Natural killer cell (primary cell): ENCODE measurements around the gene MAVS. TPM values are rescaled to one million over a fixed set of nuclear protein-coding genes. Genes with fewer than 3 reads are reported as not detected.

ENCODE experiments used
- ATAC-seq, 3 donors: fragments of 150-1000 bp in 2 of 3; fragments of 200-7000 bp in 1 of 3; cut with Tn5 transposase; 1 replicate in 1 of 3; 2 replicates in 2 of 3; pipeline ENCODE4 v1.10.0; 2021; ENCODE audit warnings: mild to moderate bottlenecking in 2 of 3, moderate library complexity in 2 of 3
- DNase-seq, 2 donors: peaks; one replicate each; pipeline versions ENCODE4 v3.0.0 to v3.0.0-alpha.2; 2013 to 2021; ENCODE audit warnings: mixed read lengths in 1 of 2
- H3K27ac ChIP-seq: one replicate; pipeline ENCODE4 v1.5.1; 2013; ENCODE audit warnings: mild to moderate bottlenecking, low read length
- H3K27me3 ChIP-seq: one replicate; pipeline ENCODE4 v1.6.1; 2013; ENCODE audit warnings: low read length; ENCODE audit not compliant: control insufficient read depth, insufficient read depth
- H3K36me3 ChIP-seq: one replicate; pipeline ENCODE4 v1.6.1; 2013; ENCODE audit warnings: low read length; ENCODE audit not compliant: control insufficient read depth, insufficient read depth
- H3K4me1 ChIP-seq: one replicate; pipeline ENCODE4 v1.6.1; 2013; ENCODE audit warnings: low read length; ENCODE audit not compliant: control insufficient read depth, insufficient read depth
- H3K4me3 ChIP-seq: one replicate; pipeline ENCODE4 v1.5.1; 2013; ENCODE audit warnings: low read length
- H3K9me3 ChIP-seq: one replicate; pipeline ENCODE4 v1.6.1; 2013; ENCODE audit warnings: low read length; ENCODE audit not compliant: control insufficient read depth, insufficient read depth
- H3K27ac Mint-ChIP-seq, 2 donors: one replicate each; pipeline ENCODE4 v1.8.0; 2022; ENCODE audit warnings: mild to moderate bottlenecking in 2 of 2, mixed read lengths in 2 of 2, moderate library complexity in 1 of 2
- H3K27me3 Mint-ChIP-seq, 2 donors: one replicate each; pipeline ENCODE4 v1.8.0; 2022; ENCODE audit warnings: low read depth in 2 of 2, mixed read lengths in 2 of 2
- H3K36me3 Mint-ChIP-seq: one replicate; pipeline ENCODE4 v1.8.0; 2022; ENCODE audit warnings: mixed read lengths
- H3K4me1 Mint-ChIP-seq, 2 donors: one replicate each; pipeline ENCODE4 v1.8.0; 2022; ENCODE audit warnings: mixed read lengths in 2 of 2
- H3K4me3 Mint-ChIP-seq: one replicate; pipeline ENCODE4 v1.8.0; 2022; ENCODE audit warnings: mild to moderate bottlenecking, moderate library complexity, mixed read lengths
- H3K9me3 Mint-ChIP-seq, 2 donors: one replicate each; pipeline ENCODE4 v1.8.0; 2022; ENCODE audit warnings: mixed read lengths in 2 of 2
- CTCF ChIP-seq: fragments of 200-600 bp; IDR thresholded peaks from one replicate; pipeline ENCODE4 v1.8.0; 2022; ENCODE audit warnings: antibody characterized with exemption
- WGBS: methylation state at CpG from one replicate; pipeline ENCODE4 v1.1.7; 2013; ENCODE audit warnings: missing lambda C conversion rate; ENCODE audit not compliant: insufficient coverage; 5-methylcytosine and 5-hydroxymethylcytosine counted together
- intact Hi-C: fragments of 100-400 bp; cut with micrococcal nuclease; formaldehyde crosslinking; loops from one replicate; pipeline ENCODE4 v1.14.2; 2022
- total RNA-seq, 4 donors: library from RNA; stranded (reverse); fragments of 120-200 nt in 1 of 4; gene quantifications; one replicate each; pipeline versions ENCODE4 v1.2.3 to v1.2.4, GENCODE V29; 2013 to 2022

Gene MAVS
- total RNA-seq, 3 donors from 2014 or later (not counting 1 experiment from before 2014, with no cell fraction given) = 23.1 to 30.8 (median 26.4) TPM

DNA sequence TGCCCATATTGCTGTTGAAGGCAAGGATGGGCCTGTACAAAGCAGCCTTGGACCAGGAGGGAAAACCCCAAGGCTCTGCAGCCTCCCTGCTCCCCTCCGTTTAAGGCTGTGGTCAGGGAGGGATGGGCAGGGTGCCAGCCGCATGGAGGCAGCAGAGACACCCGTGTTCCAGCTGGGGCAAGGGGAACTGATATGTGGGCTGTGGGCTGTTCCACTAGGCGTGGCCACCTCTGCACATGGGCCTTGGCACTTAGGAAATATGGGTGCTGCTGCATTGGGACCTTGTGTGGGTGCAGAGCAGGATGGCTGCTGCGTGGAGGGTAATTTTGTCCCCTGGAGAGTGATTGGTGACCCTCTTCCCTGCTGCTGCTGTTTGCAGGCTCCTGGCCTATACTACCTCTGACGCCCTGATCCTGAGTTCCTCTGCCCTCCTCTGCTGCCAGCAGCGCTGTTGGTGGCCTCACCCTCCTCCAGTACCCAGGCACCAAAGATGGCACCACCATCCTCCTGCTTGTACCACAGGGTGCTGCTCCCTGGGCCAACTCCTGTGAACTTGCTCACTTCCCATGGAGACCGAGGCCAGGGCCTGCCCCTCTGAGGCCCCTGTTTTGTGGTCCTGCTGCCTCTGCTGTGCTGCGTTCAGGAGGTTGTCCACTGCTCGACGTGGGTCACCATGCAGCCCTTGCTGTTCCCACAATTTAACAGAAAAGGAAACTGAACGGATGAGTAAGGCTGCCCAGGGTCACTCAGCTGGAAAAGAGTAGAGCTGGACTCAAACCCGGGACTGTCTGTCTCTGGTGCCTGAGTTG is 77.9 kb downstream of the MAVS start:
- H3K4me3 ChIP-seq = no peak overlapping the region
- no peak overlapping the region for H3K27ac ChIP-seq
- peaks cover 44% of the 10 kb centered on the region for H3K36me3 ChIP-seq
- Mint-ChIP-seq H3K9me3 (no peaks in the 10 kb centered on the region), H3K36me3 (peaks cover 1% of the 10 kb centered on the region), H3K27me3 (no peaks in the 10 kb centered on the region), H3K4me3 (no peak overlapping the region), H3K27ac (peak overlapping the region; percentile 75 to 88), H3K4me1 (peaks cover 57 to 64% of the 10 kb centered on the region in 2 donors)
- peak in 1 of 2 donors; percentile 46 for DNase-seq
- no peak for TF ChIP-seq CTCF
- H3K9me3 ChIP-seq = no peaks in the 10 kb centered on the region
- H3K4me1 ChIP-seq = peaks cover 53% of the 10 kb centered on the region
- no peaks in the 10 kb centered on the region for H3K27me3 ChIP-seq
- intact Hi-C loops = no loop called here
- WGBS = 69% methylated on average over 13 of the region's 13 CpGs
- peak in 2 of 3 donors; percentile 35 to 43 for ATAC-seq

- Histone ChIP-seq H3K4me1 (peaks cover 54% of the 10 kb centered on the region), H3K36me3 (peaks cover 37% of the 10 kb centered on the region), H3K4me3 (no peak overlapping the region), H3K9me3 (no peaks in the 10 kb centered on the region), H3K27me3 (no peaks in the 10 kb centered on the region), H3K27ac (no peak overlapping the region)
- Mint-ChIP-seq H3K9me3 (no peaks in the 10 kb centered on the region), H3K36me3 (no peaks in the 10 kb centered on the region), H3K27ac (peak overlapping the region; percentile 75 to 88), H3K27me3 (no peaks in the 10 kb centered on the region), H3K4me3 (no peak overlapping the region), H3K4me1 (peaks cover 56 to 71% of the 10 kb centered on the region in 2 donors)
- DNase-seq (no peak), ATAC-seq (no peak)
- intact Hi-C loops = no loop called here
- TF ChIP-seq CTCF = no peak
- WGBS = 96% methylated on average over 11 of the region's 11 CpGs
Measured at GRCh38 chr20:3925113-3925695, 78.6 kb downstream of the MAVS start.

Other genes with a start within 250 kb of the MAVS start
- gene GFRA4, start 183.4 kb upstream of the MAVS start, total RNA-seq = not detected
- not detected for gene ADAM33, start 164.8 kb upstream of the MAVS start, total RNA-seq
- gene SIGLEC1, start 134.2 kb upstream of the MAVS start, total RNA-seq = under 1 TPM; 0.09 to 0.36 (median 0.30) TPM
- not detected for gene HSPA12B, start 114.1 kb upstream of the MAVS start, total RNA-seq
- 10 to 100 TPM; 10.1 to 13.5 (median 12.3) TPM for gene ADISSP, start 79.1 kb upstream of the MAVS start, total RNA-seq
- under 1 TPM in 1 of 3 donors, not detected in 2; 0.23 TPM for gene SPEF1, start 65.4 kb upstream of the MAVS start, total RNA-seq
- 10 to 100 TPM; 46.7 to 62.6 (median 55.4) TPM for gene CENPB, start 60.1 kb upstream of the MAVS start, total RNA-seq
- gene CDC25B, start 50.5 kb upstream of the MAVS start, total RNA-seq = 100 to 1,000 TPM; 123 to 147 (median 143) TPM
- 10 to 100 TPM in 2 of 3 donors, 1 to 10 TPM in 1; 7.9 to 12.3 (median 12.1) TPM for gene AP5S1, start 26.3 kb upstream of the MAVS start, total RNA-seq
- 10 to 100 TPM; 50.5 to 74.3 (median 61.3) TPM for gene PANK2, start 42.6 kb downstream of the MAVS start, total RNA-seq
- gene RNF24, start 168.7 kb downstream of the MAVS start, total RNA-seq = 10 to 100 TPM in 1 of 3 donors, 1 to 10 TPM in 2; 7.1 to 15.3 (median 7.8) TPM